ENCODE measurements around the gene ENO3.

GRCh38 chr17:4934173-4934979 is 16.5 kb upstream of the ENO3 start:
- TF ChIP-seq RAD21 (IDR thresholded peaks at IDR 0.05; ENCODE audit: low read depth) (no peak), POLR2A (IDR thresholded peaks at IDR 0.05; ENCODE audit: borderline replicate concordance, extremely low read depth, insufficient read depth, insufficient read length) (no peak), POLR2AphosphoS5 (IDR thresholded peaks at IDR 0.05; ENCODE audit: low read depth, low read length) (no peak; the same call in 1 of the 2 replicates), EZH2 (IDR thresholded peaks at IDR 0.05) (no peak), MAX (IDR thresholded peaks at IDR 0.05) (no peak), JUND (IDR thresholded peaks at IDR 0.05) (no peak), CBX3 (IDR thresholded peaks at IDR 0.05; ENCODE audit: low read depth) (no peak), CEBPB (IDR thresholded peaks at IDR 0.05; ENCODE audit: low read depth) (no peak), EGR1 (IDR thresholded peaks at IDR 0.05; ENCODE audit: low read depth) (no peak)
